Stimulated activated CD8-positive, alpha-beta memory T cell treated with anti-CD3 and anti-CD28 coated beads, Interleukin-12 subunit alpha, Interleukin-12 subunit beta, amount 100 ng/mL, for 24 hours (primary cell): Measurements from ENCODE around the gene CSNK2B.

Experiments
- DNase-seq: peaks from one replicate; pipeline ENCODE4 v3.0.0-alpha.2; 2020; ENCODE audit errors: extremely low read depth

CSNK2B gene

DNA sequence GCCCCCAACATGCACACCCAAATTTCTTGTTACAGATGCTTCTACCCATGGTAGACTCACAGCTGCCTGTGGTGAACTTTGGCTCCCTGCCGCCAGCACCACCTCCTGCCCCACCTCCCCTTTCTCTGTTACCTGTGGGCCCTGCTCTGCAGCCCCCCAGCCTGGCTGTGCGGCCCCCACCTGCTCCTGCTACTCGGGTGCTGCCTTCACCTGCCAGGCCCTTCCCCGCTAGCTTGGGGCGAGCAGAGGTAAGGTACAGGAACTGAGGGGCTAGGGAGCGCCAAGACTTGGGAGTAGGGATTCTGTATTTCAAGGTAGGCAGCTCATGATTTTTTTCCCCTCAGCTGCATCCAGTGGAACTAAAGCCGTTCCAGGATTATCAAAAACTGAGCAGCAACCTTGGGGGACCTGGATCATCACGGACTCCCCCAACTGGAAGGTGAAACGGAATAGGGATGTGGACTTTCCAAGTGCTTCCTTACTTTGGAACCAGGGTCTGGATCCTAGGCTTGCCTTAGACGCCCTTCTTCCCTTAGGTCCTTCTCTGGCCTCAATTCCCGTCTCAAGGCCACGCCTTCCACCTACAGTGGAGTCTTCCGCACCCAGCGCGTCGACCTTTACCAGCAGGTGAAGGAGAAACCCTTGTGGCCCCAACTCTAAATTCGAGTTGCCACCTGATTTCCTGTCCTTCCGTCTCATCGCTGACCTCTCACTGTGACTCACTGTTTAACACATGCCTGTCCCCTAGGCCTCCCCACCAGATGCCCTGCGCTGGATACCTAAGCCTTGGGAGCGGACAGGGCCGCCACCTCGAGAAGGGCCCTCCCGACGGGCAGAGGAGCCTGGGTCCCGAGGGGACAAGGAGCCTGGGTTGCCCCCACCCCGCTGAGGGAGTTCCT is 28.9 kb upstream of the CSNK2B start:
- DNase-seq: no peak

DNA sequence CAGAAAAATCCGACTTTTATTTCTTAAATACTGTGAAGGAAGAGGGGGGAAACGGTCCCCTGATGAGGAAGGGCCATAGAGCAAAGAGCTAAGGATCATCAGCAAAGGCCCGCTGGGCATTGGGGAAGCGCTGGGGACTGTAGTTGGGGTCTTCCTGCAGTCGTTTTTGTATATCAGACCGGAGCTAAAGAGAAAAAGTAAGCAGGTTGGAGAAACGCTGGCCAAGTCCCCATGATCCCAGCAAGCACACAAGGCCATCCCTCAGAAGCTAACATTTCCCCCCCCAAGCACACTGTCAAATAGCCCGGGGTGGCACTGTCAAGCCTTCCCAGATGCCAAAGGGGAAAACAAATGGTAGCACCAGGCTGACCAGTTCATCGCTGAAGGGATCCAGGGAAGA is 26.8 kb upstream of the CSNK2B start:
- DNase-seq: no peak

- no peak for DNase-seq
These were observed 26.4 kb upstream of the CSNK2B start for GRCh38 chr6:31639449-31639861.

DNA sequence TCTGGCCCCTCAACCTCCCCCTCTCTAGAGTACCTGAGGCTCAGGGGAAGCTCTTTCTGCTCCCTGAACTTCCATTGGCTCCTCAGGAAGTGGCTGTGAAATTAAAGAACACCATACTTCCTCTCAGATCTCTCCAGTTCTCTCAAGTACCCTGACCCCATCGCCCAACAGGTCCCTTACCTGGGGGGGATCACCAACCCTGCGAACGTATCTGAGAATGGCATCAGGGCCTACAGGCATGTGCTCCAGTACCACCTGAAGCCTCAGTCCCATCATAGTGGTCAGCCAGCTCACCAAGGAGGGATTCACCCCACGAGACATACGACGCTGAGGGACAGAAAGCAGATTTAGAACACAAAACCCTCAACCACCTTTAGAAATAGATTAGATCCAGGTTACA is 25.3 kb upstream of the CSNK2B start:
- DNase-seq: no peak

GRCh38 chr6:31641370-31641769 is 24.5 kb upstream of the CSNK2B start:
- DNase-seq: no peak

GRCh38 chr6:31642798-31643570 is 22.9 kb upstream of the CSNK2B start:
- no peak for DNase-seq

DNA sequence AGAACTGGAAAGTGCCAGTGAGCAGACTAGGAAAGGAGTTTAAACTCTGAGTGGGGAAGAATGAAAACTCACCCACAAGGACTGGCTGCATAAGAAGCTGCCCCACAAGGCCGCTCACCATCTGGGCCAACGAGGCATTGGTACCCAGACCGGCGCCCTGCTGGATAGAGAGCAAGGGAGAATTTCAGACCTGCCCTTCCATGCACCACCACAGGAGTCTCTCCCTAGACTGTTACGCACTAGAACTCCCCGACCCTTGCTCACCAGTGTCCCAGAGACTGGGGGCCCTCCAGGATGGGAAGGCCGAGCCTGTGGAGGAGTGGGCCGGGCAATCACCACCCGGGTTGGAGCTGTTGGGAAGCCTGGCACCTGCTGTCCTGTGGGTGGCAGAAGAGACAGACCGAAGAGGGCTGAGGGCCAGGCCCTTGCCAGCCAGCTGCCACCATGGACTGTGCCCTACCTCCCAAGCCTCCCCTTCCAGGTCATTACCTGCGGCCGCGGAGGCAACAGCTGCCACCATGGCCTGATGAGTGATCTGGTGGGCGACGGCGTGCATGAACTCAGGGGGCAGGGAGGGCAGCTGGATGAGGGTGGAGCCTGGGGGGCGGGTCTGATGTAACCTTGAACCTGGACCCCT is 21.9 kb upstream of the CSNK2B start:
- no peak for DNase-seq

- no peak for DNase-seq
These were observed 20.6 kb upstream of the CSNK2B start for GRCh38 chr6:31645325-31645724.

DNA sequence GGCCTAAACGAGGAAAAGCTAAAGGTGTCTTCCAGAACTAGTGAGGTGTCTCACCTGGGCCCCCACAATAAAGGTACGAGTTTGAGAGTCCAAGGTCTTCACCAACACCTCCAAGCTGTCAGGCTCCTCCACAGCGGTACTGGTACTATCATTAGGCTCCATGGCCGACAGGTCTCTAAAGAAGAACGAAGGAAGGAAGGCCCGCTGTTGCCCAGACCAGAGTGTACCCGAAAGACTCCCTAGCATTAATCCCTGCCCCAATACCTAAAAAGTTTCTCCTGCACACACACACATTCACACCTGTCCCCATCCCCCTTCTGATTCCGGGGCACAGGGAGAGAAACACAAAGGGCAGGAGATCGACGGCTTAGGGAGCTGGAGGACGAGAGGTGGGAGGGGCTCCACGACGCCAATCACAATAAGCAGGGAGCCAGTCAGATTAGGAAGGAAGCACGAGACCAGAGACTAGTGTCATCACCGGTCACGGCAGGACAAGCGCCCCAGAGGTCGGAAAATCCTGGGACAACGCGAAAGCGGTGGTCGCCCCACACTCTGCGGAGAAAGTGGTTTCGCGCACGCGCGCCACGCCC is 14.2 kb upstream of the CSNK2B start:
- DNase-seq: no peak

- peak; percentile 68 for DNase-seq
These were observed 12.8 kb upstream of the CSNK2B start for GRCh38 chr6:31652925-31653724.

DNA sequence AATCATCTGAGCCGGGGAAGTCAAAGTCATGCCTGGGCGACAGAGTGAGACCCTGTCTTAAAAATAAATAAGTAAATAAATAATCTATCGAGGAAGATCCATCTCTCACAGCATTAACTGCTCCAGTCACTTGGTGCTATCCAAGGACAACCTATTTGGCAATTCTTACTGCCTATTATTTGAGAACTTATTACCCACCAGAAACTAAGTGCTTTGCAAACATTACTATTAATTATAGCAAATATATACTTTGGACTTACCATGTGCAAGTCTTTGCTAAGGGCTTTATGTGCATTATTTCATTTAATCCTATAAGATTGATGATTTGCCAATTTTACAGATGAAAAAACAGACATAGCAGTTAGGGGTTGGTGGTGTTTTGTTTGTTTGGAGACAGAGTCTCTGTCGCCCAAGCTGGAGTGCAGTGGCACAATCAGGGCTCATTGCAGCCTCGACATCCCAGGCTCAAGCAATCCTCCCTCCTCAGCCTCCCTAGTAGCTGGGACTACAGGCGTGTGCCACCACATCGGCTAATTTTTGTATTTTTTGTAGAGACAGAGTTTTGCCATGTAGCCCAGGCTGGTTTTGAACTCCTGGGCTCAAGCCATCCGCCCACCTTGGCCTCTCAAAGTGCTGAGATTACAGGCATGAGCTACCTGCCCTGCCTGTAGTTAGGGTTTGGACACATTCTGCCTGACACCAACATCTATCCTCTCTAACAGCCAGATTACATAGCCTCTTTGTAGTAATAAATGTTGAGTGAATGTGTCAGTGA is 11.1 kb upstream of the CSNK2B start:
- DNase-seq: no peak

DNA sequence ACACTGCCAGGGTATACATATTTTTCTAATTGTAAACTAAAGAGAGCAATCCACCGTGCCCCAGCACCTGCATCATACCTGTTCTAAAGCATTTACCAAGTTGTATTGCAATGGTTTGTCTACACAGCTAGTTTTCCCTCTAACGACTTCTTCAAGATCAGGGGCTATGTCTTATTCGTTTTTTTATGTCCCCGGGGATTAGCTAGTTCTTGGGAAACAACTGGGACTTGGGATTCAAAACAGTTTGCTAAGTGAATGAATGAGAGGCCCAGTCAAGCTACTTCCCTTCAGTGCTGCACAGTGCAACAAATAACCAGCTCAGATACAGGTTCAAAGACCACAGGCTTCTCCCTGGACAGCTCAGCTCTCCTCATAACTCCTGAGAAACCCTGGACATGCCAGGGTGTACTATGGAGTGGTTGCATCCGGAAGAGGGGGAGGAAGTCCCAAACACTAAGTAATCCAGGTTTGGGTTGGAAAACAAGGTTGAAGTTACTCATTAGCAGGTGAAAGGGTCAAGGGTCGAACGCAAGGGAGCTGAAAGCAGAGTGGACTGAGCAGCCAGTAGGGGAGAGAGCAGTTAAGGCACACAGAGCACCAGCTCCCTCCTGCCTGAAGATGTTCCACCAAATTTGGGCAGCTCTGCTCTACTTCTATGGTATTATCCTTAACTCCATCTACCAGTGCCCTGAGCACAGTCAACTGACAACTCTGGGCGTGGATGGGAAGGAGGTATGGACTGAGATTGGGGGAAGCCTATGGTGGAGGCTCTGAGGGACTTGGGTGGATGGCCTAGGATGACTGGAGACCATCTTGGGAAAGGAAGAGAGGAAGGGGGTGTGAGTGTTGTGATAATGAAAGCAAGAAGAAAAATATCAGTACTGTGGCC is 10.3 kb upstream of the CSNK2B start, which contains the start of gene APOM:
TSS of gene APOM (plus strand) at position 546 of the 889 bp plus-strand sequence. CDS start at position 619, 73 bp downstream.
- DNase-seq: no peak

DNA sequence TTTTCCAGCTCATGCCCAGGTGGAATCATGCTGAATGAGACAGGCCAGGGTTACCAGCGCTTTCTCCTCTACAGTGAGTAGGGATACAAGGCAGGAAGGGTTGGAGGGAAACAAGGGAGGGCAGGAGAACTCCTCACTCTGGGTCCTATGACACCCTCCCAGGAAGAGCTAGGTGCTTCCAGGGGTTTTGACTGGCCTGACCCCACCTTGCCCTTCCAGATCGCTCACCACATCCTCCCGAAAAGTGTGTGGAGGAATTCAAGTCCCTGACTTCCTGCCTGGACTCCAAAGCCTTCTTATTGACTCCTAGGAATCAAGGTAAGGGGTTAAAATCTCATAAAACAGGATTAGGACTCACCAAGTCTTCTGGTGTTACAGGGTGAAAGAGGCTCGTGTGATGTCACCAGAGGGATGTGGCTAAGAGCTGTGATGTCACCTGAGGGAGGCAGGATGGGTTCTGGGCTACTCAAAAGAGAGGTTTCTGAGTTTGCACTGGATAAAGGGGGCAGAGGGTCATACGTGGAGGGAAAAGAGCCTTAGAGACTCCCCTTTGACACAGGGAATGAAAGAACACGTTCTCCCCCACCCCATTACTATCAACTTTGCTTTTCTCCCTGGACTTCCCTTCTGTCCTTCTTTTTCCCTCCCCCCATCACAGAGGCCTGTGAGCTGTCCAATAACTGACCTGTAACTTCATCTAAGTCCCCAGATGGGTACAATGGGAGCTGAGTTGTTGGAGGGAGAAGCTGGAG is 8.3 kb upstream of the CSNK2B start:
- no peak for DNase-seq

DNA sequence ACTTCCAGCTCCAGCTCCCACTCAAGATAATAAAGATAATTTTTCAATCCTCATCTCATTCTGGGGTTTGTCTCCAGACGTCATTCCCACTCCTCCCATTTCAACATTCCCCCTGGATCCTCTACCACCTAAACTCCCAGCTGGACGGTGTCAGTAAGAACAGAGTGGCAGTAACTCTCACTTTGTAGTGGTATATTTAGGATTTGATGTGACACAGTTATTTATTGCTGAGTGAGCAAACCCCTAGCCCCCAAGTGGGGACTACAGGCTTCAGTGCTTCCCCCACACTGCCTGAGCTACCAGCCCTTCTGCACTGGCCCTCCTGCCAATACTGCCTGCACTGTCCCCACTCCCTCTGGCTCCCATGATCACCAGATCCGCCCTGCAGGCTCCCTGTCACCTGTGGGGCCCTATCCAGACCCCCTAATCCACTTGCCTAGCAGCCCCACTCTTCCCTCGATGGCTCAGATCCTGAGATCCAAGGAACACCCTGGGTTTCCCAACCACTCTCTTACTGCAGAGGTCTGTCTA is 7.7 kb upstream of the CSNK2B start:
- no peak for DNase-seq

DNA sequence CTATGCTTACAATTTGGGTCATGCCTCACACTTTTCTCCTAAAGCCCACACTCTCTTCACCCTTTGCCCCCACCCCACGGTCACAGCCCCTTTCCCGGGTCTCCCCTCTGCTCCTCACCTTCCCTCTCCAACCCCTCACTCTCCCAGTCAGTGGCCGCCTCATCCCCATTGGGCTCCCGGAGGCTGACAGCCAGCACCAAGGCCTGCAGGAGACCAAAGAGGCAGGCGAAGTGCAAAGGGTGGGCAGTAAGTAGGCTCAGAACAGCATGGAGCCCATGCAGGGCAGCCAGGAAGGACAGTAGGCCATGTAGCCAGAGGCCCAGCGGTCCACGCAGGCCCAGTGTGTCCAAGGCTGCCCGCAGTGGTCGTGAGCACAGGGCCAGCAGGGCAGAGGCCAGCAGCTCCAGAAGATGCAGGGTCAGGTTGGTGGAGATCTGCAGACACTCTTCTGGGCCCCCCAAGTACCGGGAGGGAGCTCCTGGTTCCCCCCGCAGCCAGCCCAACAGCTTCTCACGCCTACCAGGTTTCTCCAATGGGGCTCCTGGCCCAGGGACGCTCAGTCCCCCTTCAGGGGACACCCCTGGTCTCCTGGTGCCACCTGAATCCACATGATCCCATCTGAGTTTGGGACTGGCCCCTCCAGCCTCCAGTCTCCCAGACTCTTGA is 6.8 kb upstream of the CSNK2B start:
- DNase-seq: no peak

- DNase-seq: no peak
These were observed 6.1 kb upstream of the CSNK2B start for GRCh38 chr6:31659649-31660380.
